CD4-positive, alpha-beta T cell treated with Interleukin-17A for 4 hours (primary cell): Measurements from ENCODE around the gene ASCC2.
"Not testable (repeated sequence)": the region's sequence is repeated elsewhere in the genome, so short reads cannot be mapped to it uniquely, and the experiment has no call there.

ENCODE experiments used
- DNase-seq: peaks from one replicate; pipeline ENCODE4 v3.0.0-alpha.2; 2020; ENCODE audit warnings: mixed read lengths

ASCC2 gene

GRCh38 chr22:29854432-29854831, 16.4 kb upstream of the ASCC2 start:
- no peak for DNase-seq

- no peak for DNase-seq
Observed at GRCh38 chr22:29848111-29848510, 10.0 kb upstream of the ASCC2 start.

DNA sequence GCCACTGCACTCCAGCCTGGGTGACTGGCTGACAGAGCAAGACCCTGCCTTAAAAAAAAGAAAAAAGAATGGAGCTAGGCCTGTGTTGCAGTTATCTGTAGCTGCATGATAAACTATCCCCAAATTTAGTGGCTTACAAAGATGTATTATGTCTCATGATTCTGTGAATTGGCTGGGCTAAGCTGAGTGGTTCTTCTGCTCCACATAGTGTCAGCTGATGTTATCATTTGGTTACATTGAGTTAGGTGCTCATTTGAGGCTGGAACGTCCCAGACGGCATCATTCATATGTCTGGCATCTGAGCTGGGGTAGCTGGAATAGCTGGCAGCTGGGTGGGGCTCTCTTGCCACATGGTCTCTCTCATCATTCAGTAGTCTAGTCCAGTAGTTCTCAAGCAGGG, 8.2 kb upstream of the ASCC2 start:
- no peak for DNase-seq

DNA sequence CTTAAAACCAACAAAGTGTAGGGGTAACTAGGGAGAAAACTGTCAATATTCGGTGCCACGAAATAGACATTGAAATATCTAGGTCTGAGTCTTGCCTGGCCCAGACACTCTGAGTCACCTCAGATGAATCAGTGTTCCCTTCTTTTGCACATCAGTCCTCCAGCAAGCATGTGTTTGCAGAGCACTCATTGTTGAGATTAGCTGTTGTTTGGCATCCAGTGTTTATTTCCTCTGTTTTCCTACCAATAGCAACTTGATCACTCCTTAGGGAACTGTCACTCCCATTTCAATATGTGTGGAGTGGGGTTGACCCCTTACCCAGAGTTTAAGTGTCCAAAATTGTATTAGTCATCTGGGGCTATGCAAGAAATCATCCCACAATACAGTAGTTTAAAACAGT, 4.7 kb upstream of the ASCC2 start:
- DNase-seq: no peak

DNA sequence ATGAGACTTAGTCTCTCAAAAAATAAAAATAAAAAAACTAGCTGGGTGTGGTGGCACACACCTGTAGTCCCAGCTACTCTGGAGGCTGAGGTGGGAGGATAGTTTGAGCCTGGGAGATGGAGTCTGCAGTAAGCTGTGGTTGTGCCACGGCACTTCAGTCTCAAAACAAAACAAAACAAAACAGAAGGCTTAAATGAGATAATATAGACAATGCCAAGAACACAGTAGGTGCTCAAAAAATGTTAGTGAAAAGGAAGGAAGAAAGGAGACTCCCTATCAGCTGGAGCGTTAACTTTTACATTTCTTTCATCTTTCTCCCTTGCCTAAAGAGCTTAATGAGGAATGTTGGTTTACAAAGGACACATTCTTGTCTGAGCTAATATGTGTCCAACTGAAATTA, 4.1 kb upstream of the ASCC2 start:
- no peak for DNase-seq

GRCh38 chr22:29840498-29840897, 2.4 kb upstream of the ASCC2 start:
- no peak for DNase-seq

GRCh38 chr22:29839039-29839438, 965 bp upstream of the ASCC2 start:
- no peak for DNase-seq

GRCh38 chr22:29838599-29838956, 504 bp upstream of the ASCC2 start:
- DNase-seq: no peak

- not testable (repeated sequence) for DNase-seq
Observed at GRCh38 chr22:29836791-29837370, 1.2 kb downstream of the ASCC2 start.

DNA sequence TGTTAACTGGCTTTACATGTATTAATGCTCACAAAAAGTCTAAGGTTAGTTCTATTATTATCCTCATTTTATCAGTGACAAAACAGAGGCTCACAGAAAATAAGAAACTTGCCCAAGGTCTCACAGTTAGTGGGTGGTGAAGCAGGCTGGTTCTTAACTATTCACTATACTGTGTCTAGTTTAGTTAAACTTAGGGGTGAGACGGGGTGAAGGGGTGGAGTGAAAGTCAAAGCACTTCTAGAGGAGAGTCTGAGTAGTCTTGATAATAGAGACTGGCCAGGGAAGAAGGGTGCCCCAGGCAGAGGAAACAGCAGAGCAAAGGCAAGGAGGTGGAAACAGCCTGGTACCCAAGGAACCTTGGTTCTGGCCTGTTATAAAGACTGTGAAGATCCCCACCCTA, 4.0 kb downstream of the ASCC2 start:
- DNase-seq: no peak

- DNase-seq: no peak
Observed at GRCh38 chr22:29833392-29833965, 4.6 kb downstream of the ASCC2 start.

- no peak for DNase-seq
Observed at GRCh38 chr22:29831958-29832357, 6.1 kb downstream of the ASCC2 start.

GRCh38 chr22:29831186-29831921, 6.7 kb downstream of the ASCC2 start:
- no peak for DNase-seq

- no peak for DNase-seq
Observed at GRCh38 chr22:29830585-29830984, 7.5 kb downstream of the ASCC2 start.

DNA sequence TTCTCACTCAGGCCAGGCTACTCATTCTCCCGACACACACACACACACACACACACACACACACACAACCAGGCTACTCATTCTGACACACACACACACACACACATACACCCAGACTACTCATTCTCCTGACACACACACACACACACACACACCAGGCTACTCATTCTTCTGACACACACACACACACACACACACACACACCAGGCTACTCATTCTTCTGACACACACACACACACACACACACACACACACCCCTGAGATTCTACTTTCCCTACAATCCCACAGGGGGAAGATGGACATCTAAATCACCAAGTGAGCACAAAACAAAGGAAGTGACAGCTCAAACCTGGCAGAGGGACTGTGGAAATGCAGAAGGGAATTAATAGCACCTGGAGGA, 10.3 kb downstream of the ASCC2 start:
- not testable (repeated sequence) for DNase-seq

DNA sequence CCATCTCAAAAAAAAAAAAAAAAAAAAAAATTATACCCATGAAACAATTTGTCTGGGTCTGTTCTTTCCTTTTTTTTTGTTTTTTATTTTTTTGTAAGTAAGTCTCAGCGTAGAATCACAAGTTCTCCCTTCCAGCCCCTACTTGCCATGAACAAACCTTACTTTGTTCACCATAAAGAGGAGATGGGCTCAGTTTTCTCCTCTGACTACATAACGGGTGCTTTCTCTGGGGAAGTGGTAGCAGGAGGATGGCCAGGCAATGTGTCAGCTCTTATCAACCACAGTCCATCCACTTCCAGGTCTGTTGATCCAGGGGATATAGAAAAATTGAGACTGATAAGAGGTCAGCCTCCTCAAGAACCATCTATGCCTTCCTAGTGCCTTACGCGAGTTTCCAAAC, 11.0 kb downstream of the ASCC2 start:
- DNase-seq: no peak

- no peak for DNase-seq
Observed at GRCh38 chr22:29825578-29825977, 12.5 kb downstream of the ASCC2 start.

- no peak for DNase-seq
Observed at GRCh38 chr22:29824677-29825076, 13.4 kb downstream of the ASCC2 start.

DNA sequence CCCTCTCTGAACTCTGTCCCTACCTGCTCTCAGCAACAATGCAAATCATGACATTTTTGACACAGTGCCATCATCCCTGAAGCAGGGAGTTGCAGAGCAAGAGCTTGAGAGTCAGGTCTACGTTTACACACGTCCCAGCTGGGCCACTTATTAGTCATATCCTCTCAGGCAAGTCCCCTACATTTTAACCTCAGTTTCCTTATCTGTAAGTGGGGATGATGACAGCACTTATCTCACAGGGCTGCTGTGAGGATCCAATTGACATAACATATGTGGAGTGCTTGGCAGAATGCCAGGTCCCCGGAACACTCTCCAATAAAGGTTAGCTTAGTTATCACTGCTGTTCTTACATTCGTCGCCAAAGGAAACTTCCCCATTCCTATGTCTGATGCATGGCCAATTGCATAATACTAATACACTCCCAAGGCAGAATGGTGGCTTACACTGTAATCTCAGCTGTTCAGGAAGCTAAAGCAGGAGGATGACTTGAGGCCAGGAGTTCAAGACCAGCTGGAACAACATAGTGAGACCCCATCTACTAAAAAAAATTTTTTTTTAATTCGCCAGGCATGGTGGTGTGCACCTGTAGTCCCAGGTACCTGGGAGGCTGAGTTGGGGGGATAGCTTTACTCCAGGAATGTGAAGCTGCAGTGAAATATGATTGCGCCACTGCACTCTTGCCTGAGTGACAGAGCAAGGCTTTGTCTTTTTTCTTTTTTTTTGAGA, 16.6 kb downstream of the ASCC2 start:
- no peak for DNase-seq

GRCh38 chr22:29820961-29821290, 17.1 kb downstream of the ASCC2 start:
- no peak for DNase-seq

DNA sequence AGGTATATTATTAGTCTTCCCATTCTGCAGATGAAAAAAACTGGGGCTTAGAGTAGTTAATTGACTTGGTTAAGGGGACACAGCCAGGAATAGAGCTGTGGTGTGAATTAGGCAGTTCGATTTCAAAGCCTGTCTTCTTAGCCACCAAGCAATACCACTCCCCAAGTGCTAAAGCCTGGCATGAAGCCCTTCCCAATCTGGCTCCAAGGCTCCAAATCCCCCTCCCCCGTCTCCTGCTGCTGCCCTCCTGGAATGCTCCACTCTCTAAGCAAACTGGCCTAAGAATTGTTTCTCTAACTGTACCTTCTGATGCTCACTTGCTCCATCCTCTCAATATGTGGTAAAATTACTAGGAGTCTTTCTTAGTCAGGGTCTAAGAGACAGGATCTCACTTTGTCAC, 18.6 kb downstream of the ASCC2 start:
- no peak for DNase-seq

- DNase-seq: no peak
Observed at GRCh38 chr22:29817724-29818123, 20.4 kb downstream of the ASCC2 start.

DNA sequence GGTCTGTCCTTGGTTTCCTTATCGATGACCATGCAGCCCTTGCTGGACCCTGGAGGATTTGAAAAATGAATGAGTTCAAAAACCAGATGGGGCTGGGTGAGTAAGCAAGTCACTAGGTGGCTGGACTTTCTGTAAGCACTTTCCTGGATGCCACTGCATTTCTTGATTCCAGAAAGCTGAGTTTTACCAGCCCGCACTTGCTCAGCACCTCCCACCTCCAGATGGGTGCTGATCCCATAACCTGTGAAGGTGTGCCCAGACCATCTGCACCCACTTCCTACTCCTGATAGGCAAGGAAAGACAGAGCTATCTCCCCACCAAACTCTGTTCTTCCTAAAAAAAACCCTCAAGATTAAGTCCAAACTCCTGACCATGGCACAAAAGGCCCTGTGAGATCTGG, 21.1 kb downstream of the ASCC2 start:
- DNase-seq: no peak

DNA sequence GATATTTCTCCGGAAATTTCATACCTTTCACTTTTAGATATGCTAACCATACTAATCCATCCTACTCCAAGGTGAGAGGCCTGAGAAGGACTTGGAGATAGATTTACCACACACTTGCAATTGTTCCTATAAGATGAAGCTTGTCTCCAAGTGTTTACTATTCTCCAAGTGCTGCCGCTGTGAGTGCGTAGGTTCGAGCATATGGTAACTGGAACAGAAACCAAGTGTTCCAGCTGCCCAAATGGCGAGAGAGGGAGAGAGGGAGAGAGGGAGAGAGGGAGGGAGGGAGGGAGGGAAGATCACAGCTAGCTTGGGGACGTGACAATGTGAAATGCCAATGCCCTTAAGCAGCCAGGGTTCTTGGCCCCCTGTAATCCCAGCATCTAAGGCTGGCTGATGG, 21.5 kb downstream of the ASCC2 start:
- no peak for DNase-seq
